NCI-H510A treated with DMSO at 0.1 percent for 48 hours (cell line): ENCODE data around the gene CD1E.
A peak's percentile ranks its signal among the peaks of the same experiment; 100 is the strongest.
"Not testable (repeated sequence)": the region's sequence is repeated elsewhere in the genome, so short reads cannot be mapped to it uniquely, and the experiment has no call there.

Experiments used
- DNase-seq: peaks from one replicate; lab custom pipeline; 2025; lab: John Stamatoyannopoulos, UW

Gene CD1E

GRCh38 chr1:158353303-158354075 is at the start of gene CD1E:
TSS of gene CD1E (plus strand) at chr1:158353894. CDS start at chr1:158353989, 95 bp downstream.
- no peak for DNase-seq

- no peak for DNase-seq
These were observed 43.1 kb upstream of the CD1E start for GRCh38 chr1:158310623-158311022.

GRCh38 chr1:158311066-158311465 is 42.6 kb upstream of the CD1E start:
- no peak for DNase-seq

- DNase-seq, result no peak
These were observed 29.8 kb upstream of the CD1E start for GRCh38 chr1:158323866-158324265.

GRCh38 chr1:158324395-158324794 is 29.3 kb upstream of the CD1E start:
- no peak for DNase-seq

GRCh38 chr1:158327481-158327880 is 26.2 kb upstream of the CD1E start:
- no peak for DNase-seq

- no peak for DNase-seq
These were observed 25.3 kb upstream of the CD1E start for GRCh38 chr1:158328426-158328825.

- no peak for DNase-seq
These were observed 24.4 kb upstream of the CD1E start for GRCh38 chr1:158329300-158329699.

- no peak for DNase-seq
These were observed 24.0 kb upstream of the CD1E start for GRCh38 chr1:158329733-158330132.

GRCh38 chr1:158330391-158331105 is 23.1 kb upstream of the CD1E start:
- no peak for DNase-seq

- DNase-seq, result no peak
These were observed 22.6 kb upstream of the CD1E start for GRCh38 chr1:158331106-158331425.

- no peak for DNase-seq
These were observed 22.1 kb upstream of the CD1E start, which contains the start of gene CD1B for GRCh38 chr1:158331481-158332150. TSS of gene CD1B (minus strand) at chr1:158331531. CDS start at chr1:158331423, 108 bp downstream.

GRCh38 chr1:158333405-158334155 is 20.1 kb upstream of the CD1E start:
- no peak for DNase-seq

GRCh38 chr1:158334526-158335212 is 19.0 kb upstream of the CD1E start:
- no peak for DNase-seq

GRCh38 chr1:158335213-158335532 is 18.5 kb upstream of the CD1E start:
- no peak for DNase-seq

- not testable (repeated sequence) for DNase-seq
These were observed 17.3 kb upstream of the CD1E start for GRCh38 chr1:158336413-158336812.

GRCh38 chr1:158348946-158349345 is 4.7 kb upstream of the CD1E start:
- DNase-seq, result not testable (repeated sequence)

GRCh38 chr1:158354255-158354654 is 561 bp downstream of the CD1E start:
- DNase-seq, result no peak

- DNase-seq, result no peak
These were observed 2.1 kb downstream of the CD1E start for GRCh38 chr1:158355773-158356285.

GRCh38 chr1:158356616-158357015 is 2.9 kb downstream of the CD1E start:
- no peak for DNase-seq

- no peak for DNase-seq
These were observed 3.7 kb downstream of the CD1E start for GRCh38 chr1:158357441-158357840.

GRCh38 chr1:158362482-158362881 is 8.8 kb downstream of the CD1E start:
- DNase-seq, result peak; percentile 54
